Upper lobe of right lung (tissue), 1 donor: ENCODE measurements around the gene RTEL1. TPM values are rescaled to one million over a fixed set of nuclear protein-coding genes. Genes with fewer than 3 reads are reported as not detected.

Experiments used
- ATAC-seq: fragments of 200-7000 bp; cut with Tn5 transposase; one replicate; pipeline ENCODE4 v1.9.1; 2020; ENCODE audit warnings: mild to moderate bottlenecking, moderate library complexity
- DNase-seq: peaks from one replicate; pipeline ENCODE4 v3.0.0-alpha.2; 2020
- H3K27ac ChIP-seq: fragments of 200-600 bp; one replicate; pipeline ENCODE4 v1.8.0; 2022
- H3K27me3 ChIP-seq: fragments of 200-600 bp; one replicate; pipeline ENCODE4 v1.8.0; 2022; ENCODE audit warnings: mild to moderate bottlenecking
- H3K36me3 ChIP-seq: fragments of 200-600 bp; one replicate; pipeline ENCODE4 v1.8.0; 2022
- H3K4me1 ChIP-seq: fragments of 200-600 bp; one replicate; pipeline ENCODE4 v1.8.0; 2022
- H3K4me3 ChIP-seq: fragments of 200-600 bp; one replicate; pipeline ENCODE4 v1.8.0; 2022; ENCODE audit warnings: mild to moderate bottlenecking
- H3K9me3 ChIP-seq: fragments of 200-600 bp; one replicate; pipeline ENCODE4 v1.8.0; 2022
- intact Hi-C: fragments of 100-400 bp; cut with DNase I; formaldehyde crosslinking; loops from one replicate; pipeline ENCODE4 v1.11.0; 2022
- total RNA-seq: library from RNA; stranded (reverse); fragmentation: NEBNext Ultra II Directional; extraction: Animal tissue kit (Norgen Biotek cat#: 25700); gene quantifications from one replicate; pipeline ENCODE4 v1.2.1, GENCODE V29; 2021
- TF ChIP-seq, protein P1 (sequence below): fragments of 200-600 bp; IDR thresholded peaks from one replicate; pipeline ENCODE4 v1.8.0; 2022; ENCODE audit warnings: antibody characterized with exemption
- donor health status: DM: no; HTN: yes; CAD: no; lungs with severe emphysema.

The RTEL1 gene
- total RNA-seq, 1 donor from 2014 or later: 26.7 TPM

GRCh38 chr20:63687419-63688178 lies 29.5 kb downstream of the RTEL1 start:
- Histone ChIP-seq H3K4me1 (peaks cover 45% of the 10 kb centered on the region), H3K36me3 (no peaks in the 10 kb centered on the region), H3K9me3 (no peaks in the 10 kb centered on the region), H3K27ac (peak overlapping the region; percentile 91), H3K4me3 (no peak overlapping the region), H3K27me3 (no peaks in the 10 kb centered on the region)
- intact Hi-C loops: no loop called here
- TF ChIP-seq, protein P1, sequence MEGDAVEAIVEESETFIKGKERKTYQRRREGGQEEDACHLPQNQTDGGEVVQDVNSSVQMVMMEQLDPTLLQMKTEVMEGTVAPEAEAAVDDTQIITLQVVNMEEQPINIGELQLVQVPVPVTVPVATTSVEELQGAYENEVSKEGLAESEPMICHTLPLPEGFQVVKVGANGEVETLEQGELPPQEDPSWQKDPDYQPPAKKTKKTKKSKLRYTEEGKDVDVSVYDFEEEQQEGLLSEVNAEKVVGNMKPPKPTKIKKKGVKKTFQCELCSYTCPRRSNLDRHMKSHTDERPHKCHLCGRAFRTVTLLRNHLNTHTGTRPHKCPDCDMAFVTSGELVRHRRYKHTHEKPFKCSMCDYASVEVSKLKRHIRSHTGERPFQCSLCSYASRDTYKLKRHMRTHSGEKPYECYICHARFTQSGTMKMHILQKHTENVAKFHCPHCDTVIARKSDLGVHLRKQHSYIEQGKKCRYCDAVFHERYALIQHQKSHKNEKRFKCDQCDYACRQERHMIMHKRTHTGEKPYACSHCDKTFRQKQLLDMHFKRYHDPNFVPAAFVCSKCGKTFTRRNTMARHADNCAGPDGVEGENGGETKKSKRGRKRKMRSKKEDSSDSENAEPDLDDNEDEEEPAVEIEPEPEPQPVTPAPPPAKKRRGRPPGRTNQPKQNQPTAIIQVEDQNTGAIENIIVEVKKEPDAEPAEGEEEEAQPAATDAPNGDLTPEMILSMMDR: no peak
- ATAC-seq (no peak), DNase-seq (no peak)

DNA sequence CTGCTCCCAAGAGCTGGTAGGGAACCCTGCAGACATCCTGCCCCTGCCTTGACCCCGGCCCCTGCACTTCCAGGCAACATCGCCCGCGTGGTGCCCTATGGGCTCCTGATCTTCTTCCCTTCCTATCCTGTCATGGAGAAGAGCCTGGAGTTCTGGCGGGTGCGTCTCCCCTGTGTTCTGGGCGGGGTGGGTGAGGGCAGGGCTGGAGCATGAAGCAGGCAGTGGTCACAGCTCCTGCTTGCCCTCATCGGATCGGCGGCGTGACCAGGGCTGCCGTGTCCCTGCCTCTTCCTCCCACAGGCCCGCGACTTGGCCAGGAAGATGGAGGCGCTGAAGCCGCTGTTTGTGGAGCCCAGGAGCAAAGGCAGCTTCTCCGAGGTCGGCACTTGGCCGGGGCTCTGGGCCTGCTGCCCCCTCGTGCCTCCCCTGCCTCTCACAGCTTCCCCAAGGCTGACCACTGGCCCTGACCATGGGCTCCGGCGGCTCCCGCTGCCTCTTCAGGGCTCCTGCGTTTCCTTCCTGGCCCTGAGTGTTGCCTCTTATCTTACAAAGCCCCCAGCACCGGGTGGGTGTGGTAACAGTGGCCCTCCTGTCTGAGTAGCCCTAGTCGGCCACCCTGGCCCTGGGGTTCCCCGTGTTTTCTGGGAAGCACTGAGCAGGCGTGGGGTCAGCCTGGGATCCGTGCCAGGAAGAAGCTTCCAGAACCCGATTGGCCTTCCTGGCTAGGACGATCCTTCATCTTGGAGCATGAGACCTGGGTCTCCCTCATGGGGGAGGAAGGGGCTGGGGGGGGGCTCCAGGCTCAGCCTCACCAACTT lies 30.3 kb downstream of the RTEL1 start:
- Histone ChIP-seq H3K27ac (peak overlapping the region; percentile 91), H3K9me3 (no peaks in the 10 kb centered on the region), H3K4me1 (peaks cover 37% of the 10 kb centered on the region), H3K36me3 (no peaks in the 10 kb centered on the region), H3K4me3 (no peak overlapping the region), H3K27me3 (no peaks in the 10 kb centered on the region)
- ATAC-seq (no peak), DNase-seq (no peak)
- intact Hi-C loops: no loop called here
- TF ChIP-seq, protein P1: no peak

DNA sequence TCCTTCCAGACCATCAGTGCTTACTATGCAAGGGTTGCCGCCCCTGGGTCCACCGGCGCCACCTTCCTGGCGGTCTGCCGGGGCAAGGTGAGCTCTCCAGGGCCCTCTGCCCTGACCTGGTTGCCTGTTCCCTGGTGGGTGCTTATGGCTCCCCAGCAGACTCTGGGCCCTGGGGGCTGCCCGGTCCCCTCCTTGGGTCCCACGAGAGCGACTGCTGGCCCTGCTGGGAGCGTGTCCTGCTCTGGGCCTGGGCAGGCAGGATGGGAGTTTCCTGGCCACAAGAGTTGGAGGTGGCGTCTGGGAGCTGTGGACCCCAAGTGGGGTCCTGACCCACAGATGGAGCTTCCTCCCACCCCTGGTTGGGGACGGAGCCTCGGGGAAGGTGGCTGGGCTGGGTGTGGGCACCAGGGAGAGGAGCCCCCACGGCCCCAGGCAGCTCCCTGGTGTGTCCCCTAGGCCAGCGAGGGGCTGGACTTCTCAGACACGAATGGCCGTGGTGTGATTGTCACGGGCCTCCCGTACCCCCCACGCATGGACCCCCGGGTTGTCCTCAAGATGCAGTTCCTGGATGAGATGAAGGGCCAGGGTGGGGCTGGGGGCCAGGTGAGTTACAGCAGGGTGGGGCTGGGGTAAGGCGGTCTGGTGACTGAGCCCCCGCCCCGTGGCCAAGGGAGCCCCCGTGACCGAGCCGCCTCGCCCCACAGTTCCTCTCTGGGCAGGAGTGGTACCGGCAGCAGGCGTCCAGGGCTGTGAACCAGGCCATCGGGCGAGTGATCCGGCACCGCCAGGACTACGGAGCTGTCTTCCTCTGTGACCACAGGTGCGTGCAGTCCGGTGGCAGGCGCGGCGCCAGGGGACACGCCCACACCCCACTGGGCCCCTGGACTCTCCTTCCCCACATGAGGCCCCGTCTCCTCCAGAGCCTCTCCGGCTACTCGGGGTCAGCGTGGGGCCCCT lies 31.2 kb downstream of the RTEL1 start:
- H3K4me3 ChIP-seq: no peak overlapping the region
- no peaks in the 10 kb centered on the region for H3K27me3 ChIP-seq
- intact Hi-C loops: no loop called here
- H3K9me3 ChIP-seq: no peaks in the 10 kb centered on the region
- H3K4me1 ChIP-seq: peaks cover 37% of the 10 kb centered on the region
- DNase-seq (no peak), ATAC-seq (no peak)
- peaks cover 2% of the 10 kb centered on the region for H3K36me3 ChIP-seq
- TF ChIP-seq, protein P1: no peak
- peak overlapping the region; percentile 91 for H3K27ac ChIP-seq

DNA sequence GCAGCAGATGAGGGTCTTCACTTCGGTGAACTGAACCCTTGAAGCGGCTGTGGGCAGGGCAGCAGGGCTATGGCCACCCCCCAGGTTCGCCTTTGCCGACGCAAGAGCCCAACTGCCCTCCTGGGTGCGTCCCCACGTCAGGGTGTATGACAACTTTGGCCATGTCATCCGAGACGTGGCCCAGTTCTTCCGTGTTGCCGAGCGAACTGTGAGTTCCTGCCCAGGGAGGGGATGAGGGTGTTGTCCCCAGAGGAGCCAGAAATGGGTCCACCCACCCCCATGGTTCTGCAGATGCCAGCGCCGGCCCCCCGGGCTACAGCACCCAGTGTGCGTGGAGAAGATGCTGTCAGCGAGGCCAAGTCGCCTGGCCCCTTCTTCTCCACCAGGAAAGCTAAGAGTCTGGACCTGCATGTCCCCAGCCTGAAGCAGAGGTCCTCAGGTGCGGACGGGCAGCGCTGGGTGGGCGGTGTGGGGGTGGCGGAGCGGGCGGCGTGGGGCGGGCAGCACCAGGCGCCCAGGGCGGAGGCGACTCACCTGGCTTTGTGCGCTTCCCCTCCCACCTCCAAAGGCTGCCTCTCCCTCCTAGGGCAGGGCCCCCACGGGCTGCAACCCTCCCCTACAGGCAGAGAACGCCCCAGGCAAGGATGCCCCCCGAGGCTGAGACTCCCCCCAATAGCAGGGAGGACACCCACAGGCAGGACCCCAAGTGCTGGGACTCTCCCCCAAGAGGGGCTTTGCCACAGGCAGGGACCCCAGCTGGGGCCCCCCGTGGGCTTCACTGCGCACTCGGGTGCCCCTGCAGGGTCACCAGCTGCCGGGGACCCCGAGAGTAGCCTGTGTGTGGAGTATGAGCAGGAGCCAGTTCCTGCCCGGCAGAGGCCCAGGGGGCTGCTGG lies 32.1 kb downstream of the RTEL1 start:
- Histone ChIP-seq H3K27me3 (no peaks in the 10 kb centered on the region), H3K4me1 (peaks cover 37% of the 10 kb centered on the region), H3K36me3 (peaks cover 11% of the 10 kb centered on the region), H3K9me3 (no peaks in the 10 kb centered on the region), H3K27ac (no peak overlapping the region), H3K4me3 (no peak overlapping the region)
- DNase-seq: no peak
- TF ChIP-seq, protein P1: no peak
- intact Hi-C loops: no loop called here
- ATAC-seq: no peak
